ENCODE results near the gene CELF5. TPM values are rescaled to one million over a fixed set of nuclear protein-coding genes. Genes with fewer than 3 reads are reported as not detected.
A peak's percentile ranks its signal among the peaks of the same experiment; 100 is the strongest.

CELF5 gene
- total and polyA plus RNA-seq, 9 of the 15 experiments (the other 6 are each of a cell fraction or from before 2014, with no cell fraction given) = 0.01 to 0.56 (median 0.22) TPM

- no peak for TF ChIP-seq ZHX1 (conservative IDR thresholded peaks at IDR 0.05; ENCODE audit: low read length)
- no peak for TF ChIP-seq ZBTB33 (CRISPR knock-in tag; IDR thresholded peaks at IDR 0.05)
- TF ChIP-seq MCM7 (IDR thresholded peaks at IDR 0.05) = no peak
- TF ChIP-seq PTTG1 (tag; IDR thresholded peaks at IDR 0.05; ENCODE audit: low read depth) = no peak
- TF ChIP-seq ETV5 (CRISPR knock-in tag; IDR thresholded peaks at IDR 0.05; ENCODE audit: low read depth) = no peak
- TF ChIP-seq CBFB (CRISPR knock-in tag; IDR thresholded peaks at IDR 0.05) = no peak
- no peak for TF ChIP-seq DLX4 (CRISPR knock-in tag; IDR thresholded peaks at IDR 0.05)
- no peak for TF ChIP-seq TAF15 (IDR thresholded peaks at IDR 0.05; ENCODE audit: low read depth, low read length)
- no peak for TF ChIP-seq CAMTA2 (CRISPR knock-in tag; conservative IDR thresholded peaks at IDR 0.05)
- peak; percentile 91 for TF ChIP-seq VEZF1 (CRISPR knock-in tag; IDR thresholded peaks at IDR 0.05)
- no peak for TF ChIP-seq TRIM24 (IDR thresholded peaks at IDR 0.05)
- TF ChIP-seq ZNF512 (tag; IDR thresholded peaks at IDR 0.05) = no peak
Observed at GRCh38 chr19:3285647-3286176, 61.3 kb downstream of the CELF5 start (continued).

Data from K562 (cell line).